Measurements from ENCODE around the gene KCND3.

The KCND3 gene

DNA sequence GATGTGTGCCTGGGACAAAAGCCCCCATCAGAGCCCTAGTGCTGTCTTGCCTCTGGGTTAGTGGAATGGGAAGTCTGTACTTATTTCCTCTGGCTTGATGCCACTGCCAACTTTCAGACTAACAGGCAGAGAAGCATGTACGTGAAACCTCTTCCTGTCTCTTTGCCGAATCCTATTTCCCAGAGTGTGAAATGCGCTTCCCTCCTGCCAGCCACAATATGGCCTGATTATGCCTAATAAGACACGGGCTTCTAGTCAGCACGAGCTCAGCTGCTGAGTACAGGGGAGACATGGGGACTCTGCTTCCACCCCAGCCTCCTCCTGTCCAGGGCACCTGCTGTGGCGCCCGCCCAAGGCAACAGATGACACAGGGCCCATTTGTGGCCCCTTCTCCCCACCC lies 111.4 kb downstream of the KCND3 start:
- no peak for DNase-seq

DNA sequence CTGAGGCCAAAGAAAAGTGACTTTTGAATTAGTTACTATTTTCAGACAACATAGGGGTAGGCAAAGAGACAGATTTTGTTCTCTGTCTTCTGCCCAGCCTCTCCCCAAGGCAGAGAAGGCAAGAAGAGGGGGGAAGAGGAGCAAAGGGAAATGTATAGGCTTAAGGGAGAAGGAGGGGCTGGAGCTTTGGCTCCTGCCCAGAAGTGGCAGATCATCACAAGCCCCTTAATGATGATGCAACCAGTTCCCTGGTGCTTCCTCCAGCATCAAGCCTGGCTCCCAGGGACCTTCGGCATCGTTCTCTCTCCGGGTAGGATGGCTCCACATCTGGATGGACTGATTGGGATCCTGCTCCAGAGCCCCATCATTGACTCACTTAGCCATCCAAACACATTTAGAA lies 112.8 kb downstream of the KCND3 start:
- DNase-seq, result no peak

DNA sequence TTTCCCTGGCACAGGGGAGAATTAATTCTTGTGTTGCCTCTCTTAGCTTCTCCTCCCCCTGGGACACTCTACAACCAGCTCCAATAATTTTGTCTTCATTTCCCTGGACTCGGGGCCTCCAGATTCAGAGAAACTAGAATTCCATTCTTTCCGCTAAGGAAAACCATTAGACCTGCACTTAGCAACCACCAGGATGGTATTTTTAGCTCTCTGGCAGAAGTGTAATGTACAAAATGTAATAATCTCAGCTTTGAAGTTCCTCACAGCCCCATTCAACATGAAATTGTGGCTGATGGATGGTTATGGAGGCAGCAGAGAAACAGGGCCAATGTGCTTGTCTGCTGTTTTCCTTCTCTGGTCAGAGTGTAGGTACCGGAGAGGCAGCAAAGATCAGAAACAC lies 113.8 kb downstream of the KCND3 start:
- no peak for DNase-seq

DNA sequence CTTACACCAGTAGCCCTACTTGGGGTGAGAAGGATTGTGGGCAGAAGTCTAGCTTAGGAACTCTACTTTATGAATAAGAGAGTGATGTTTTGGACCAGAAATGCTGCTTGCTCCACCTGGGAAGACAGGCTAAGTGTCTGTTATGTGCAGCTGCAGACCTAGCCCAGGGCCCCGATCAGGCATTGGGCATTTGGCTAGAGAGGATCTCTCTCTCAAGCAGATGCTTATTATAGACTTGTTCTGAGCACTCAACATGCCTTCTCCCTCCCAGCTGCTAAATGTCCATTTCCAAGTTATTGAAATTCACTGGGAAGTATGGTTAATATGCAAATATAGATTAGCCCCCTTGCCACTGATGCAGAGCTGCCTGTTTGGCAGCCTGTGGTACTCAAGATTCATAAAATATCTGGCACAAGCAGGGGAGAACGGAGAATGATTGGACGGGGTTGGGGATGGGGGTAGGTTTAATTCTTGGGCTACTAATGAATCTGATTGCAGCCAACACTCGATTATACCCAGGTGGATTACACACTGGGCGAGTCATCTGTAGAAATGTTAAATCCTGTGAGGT lies 115.9 kb downstream of the KCND3 start:
- no peak for DNase-seq

DNA sequence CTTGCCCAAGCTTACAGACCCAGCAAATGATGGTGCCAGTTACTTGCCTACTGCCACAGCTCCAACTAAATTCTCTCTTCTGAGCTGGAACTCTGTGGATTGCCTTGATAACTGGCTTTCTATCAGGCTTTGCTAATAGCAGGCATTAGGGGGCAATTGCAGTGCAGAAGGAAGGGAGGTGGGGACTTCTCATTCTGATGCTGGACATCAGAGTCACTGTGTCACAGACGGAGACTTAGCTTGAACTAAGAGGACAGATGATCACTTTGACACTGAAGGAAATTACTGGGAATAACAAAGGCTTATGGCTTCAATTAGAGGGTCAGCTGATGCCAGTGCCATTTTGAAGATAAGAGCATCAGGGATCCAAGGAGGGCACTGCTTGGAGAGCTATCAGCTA lies 119.3 kb downstream of the KCND3 start:
- DNase-seq, result no peak

DNA sequence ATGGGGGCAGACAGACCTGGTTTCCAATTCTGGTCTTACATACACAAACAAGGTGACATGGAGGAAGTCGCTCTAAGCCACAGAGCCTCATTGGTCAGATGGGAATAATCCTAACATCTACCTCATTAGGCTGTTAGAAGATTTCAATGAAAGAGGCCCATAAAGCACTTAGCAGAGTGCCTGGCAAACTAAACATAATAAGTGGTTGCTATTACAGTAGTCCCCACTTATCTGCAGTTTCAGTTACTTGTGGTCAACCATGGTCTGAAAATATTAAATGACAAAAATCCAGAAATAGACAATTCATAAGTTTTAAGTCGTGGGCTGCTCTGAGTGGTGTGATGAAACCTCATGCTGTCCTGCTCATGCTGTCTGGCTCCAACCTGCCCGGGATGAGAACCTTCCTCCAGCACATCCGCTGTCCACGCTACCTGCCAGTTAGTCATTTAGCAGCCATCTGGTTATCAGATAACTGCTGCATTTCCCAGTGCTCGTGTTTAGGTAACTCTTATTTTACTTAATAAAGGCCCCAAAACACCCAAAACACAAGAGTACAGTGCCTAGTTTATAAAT lies 121.5 kb downstream of the KCND3 start:
- DNase-seq, result no peak

DNA sequence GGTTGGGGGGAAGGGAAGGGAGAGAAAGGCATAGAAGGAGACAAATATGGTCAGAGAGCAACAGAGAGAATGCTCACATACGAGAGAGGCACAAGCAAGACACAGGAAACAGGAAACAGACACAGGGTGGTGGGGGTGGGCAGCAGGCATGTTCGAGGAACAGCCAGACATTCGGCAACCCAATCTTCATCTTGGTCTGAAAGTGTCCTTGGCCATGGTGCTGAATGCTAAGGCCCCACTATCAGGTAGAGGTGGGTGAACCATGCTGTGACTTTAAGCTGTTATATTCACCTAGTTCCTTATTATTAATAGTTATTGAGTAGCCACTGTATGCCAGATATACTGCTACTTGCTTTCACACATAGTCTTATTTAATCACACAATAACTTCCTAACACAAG lies 124.6 kb downstream of the KCND3 start:
- no peak for DNase-seq

DNA sequence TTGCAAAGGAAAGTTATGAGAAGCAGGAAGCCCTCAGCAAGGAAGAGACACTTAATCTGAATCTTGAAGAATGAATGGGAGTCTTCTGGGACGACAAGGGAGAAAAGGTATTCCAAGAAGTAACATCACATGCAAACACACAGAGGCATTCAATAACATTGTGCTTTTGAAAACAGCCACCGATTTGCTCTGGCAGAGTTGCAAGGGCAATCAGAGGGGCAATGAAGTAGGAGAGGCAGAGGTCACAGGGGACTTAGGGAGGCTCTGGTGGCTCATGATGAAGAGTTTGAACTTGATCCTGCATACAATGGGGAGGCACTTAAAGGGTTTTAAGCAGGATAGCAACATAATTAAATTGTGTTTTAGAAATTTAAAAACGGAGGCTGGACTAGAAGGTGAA lies 126.1 kb downstream of the KCND3 start:
- no peak for DNase-seq

DNA sequence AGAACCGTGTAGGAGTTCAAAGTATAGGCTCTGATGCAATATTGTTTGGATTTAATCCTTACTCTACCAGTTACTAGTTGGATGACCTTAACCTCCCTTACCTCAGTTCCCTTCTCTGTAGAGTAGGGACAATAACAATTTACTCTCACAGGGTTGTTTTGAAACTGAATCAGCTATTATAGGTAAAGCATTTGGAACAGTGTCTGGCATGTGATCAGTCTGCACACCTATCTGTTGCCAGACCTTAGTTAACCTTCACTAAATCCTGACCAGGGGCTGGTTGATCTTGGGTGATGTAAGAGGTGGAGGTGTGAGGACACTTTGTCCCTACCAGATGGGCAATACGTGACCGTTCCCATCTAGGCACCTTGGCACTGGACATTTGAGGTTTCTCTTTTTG lies 126.9 kb downstream of the KCND3 start:
- DNase-seq, result no peak

DNA sequence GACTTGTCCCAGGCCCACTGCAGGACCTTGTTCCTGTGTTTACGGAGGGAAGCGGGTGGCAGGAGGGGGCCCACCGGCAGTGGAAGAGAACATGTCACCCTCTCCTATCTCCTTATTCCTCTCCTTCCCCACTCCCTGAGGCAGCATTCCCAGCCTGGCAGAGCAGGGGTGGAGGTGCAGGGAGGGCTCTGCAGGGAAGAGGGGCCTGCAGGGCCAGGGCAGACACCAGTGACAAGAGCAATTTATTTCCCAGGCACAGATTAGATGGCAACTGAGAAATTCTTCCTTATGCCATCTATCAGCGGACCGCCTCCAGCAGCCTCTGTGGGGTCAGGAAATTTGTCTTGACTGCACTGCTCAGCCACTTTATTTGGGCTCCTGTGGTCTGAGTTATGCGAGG lies 127.9 kb downstream of the KCND3 start:
- no peak for DNase-seq

DNA sequence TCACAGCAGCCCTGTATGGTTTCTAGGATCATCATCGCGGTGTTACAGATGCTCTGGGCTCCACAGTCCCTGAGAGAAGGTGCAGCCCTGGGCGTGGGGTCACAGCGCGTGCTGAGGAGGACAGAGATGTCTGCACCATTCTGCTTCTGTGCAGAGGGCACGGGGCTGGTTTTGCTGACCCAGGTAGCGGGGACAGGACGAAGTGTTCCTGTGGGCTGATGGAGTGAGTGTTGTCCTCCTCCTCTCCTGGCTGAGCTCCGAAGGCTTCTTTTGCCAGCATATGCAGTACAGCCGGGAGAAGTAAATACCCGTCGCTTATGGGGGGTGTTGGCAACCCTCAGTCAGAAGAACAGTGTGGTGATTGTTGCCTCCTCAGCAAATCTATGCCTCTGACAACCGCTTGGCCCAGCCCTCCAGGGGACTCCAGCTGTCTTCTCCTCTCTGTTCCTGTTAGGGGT lies 132.2 kb downstream of the KCND3 start:
- DNase-seq, result no peak

DNA sequence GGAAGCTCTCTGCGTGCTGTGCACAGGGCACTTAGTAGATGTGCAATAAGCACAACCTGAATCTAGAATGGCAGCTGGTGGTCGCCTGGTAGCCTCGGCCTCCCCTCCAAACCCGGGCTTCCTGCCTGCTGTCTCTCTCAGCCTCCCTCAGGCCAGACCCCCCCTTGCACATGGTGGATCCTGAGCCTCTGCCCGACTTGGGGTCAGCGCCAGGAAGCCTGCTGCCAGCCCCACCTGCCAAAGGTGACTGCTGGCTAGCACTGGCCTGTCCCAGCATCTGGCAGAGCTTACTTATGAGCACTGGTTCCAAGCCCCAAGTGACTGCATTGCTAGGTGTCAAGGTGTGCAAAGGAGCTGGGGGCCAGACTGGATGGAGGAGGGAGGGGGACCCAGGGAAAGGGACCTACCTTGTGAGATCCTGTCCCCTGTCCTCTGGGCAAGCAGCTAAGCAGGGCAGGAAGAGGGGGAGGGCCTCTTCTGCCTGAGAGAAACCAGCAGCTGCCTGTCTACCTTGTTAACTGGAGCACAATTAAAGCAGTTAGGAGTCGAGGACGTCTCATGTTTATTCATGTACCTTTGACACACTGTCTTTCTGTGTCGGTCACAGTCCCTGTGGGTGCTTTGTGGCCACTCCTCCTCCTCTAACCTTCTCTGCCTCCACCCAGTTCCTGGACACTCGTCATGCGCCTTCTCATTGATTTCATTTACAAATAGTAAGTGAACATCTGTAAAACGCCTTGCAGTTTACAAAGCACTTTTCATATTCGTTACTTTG lies 132.9 kb downstream of the KCND3 start:
- no peak for DNase-seq

DNA sequence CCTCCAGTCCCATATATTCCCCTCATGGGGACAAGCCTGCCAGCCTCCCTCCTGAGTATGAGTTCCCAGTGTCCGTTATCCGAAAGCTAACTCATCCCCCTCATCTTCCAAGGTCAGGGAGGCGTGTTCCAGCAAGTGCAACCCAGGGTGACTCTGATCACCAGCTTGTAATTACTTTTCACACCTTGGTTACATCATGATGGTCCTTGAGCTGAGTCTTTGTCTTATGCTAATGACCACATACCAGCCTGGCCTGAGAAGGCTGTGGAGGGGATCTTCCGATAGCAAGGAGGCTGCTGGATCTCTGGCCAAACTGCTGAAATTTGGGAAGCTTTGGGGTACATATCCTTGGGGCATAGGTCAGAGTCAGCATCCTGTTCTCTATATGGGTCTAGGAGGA lies 134.2 kb downstream of the KCND3 start:
- DNase-seq, result no peak

DNA sequence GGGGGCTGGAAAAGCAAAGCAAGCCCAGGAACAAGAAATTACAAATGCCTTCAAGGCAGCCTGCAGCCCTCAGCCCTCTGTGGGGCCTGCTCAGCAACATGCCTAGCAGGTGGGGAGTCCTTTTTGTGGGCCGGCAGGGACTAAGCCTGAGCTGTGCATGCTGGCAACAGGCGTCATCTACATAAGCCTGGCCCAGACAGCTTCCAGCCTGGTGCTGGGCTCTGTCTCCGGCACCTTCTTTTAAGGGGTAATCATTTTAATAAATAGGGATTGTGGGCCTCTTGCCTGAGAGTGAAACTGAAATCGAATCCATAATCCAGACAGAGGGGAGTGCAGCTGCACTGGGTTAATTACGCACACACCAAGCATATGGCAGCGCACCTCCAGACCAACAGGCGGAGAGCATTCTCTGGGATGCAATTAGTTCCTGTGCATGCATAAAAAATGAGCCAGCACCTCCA lies 137.2 kb downstream of the KCND3 start:
- no peak for DNase-seq

DNA sequence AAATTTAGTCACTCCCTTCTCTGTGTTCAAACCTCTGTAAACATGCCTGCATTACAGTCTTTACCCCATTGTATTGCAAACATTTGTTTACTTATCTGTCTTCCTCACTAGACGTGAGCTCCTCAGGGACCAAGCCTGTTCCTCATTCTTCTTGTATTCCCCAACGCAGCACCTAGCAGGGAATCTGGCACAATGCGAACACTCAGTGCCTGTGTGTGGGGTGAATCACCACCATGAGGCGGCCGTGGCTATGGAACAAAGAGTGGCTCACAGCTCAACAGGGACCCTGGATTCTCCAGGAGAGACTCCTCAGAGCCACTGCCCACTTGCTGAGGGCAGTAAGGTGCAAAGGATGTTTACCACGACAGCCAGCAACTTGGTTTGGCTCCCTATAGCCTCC lies 137.9 kb downstream of the KCND3 start:
- DNase-seq, result no peak

DNA sequence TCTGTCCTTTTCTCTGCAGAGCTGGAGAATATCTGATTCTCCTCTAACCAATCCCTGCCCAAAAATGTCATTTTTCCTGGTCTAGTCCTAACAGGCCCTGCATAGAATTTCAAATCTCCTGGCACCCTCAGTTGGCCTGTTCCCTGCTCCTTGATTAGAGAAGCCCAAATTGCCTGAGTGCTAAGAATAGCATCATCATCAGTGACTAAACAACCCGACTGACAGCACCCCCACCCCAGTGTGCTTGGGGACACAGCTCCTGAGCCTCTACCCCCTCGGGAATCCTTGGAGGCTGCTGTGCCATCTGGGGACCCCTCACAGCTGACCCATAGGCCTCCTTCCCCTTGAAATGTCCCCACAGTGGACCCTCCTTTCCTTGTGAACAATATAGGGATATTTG lies 139.4 kb downstream of the KCND3 start:
- no peak for DNase-seq

DNA sequence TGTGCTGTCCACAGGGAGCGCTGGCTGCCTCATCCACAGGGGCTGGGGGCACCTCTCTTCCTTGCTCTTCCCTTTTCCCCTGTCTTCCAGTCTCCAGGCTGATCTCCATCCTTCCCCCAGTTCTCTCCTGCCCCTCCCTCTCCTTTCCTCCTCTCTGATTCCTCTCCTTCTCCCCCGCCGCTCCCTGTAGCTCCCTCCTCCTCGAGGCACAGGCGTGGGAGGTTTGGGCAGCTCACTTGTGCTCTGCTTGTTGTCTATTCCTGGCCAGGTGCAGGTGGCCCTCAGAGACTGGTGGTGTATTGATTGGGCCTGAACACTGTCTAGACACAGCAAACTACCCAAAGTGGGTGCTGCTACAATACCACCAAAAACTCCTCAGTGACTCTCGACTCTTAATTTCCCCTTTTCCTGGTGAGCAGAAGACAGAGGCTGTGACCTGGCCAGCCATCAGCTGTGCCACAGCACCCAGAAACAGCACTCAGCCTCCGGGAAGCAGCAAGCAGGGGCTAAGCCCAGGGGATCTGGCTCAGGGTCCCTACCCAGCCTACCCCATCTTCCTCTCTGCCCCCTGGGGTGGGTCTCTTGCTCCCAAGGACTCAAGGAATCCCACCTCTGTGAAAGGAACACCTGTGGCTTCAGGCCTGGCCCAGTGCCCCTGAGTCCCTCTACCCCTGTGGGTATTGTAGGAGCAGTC lies 140.5 kb downstream of the KCND3 start:
- no peak for DNase-seq

DNA sequence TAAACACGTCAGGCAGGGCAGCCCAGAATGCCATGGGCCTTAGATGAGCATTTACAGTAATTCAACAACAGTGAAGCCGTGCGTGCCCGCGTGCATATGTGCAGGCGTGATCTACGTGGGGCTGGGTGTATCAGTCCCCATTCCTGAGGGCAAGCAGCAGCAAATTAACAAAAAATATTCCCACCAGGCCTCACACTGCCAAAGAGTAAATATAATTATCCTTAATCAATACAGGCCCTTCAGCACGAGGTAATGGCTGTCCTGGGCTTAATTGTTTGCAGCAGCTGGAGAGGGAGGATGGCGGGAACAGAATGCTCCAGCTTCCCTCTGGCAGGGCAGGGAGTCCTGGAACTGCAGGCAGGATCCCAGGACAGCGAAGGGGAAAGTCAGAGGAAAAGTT lies 142.0 kb downstream of the KCND3 start:
- DNase-seq, result no peak

DNA sequence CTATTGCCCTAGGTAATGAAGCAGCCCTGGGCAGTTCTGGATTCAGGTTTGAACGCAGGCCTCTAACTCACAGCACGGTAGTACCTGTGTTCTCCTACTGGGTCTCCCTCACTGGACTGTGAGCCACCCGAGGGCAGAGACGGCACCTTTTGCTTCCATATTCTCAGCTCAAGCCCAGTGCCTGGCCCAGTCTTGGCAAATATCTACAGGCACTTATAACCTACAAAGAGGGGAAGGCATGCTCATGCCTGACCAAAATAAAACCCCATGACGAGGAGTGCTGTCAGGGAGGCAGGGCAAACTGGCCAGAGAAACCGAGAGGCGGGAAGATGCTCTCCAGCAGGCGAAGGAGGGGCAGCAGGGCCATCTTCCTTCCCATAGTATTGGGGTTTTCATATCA lies 142.6 kb downstream of the KCND3 start:
- DNase-seq, result no peak

DNA sequence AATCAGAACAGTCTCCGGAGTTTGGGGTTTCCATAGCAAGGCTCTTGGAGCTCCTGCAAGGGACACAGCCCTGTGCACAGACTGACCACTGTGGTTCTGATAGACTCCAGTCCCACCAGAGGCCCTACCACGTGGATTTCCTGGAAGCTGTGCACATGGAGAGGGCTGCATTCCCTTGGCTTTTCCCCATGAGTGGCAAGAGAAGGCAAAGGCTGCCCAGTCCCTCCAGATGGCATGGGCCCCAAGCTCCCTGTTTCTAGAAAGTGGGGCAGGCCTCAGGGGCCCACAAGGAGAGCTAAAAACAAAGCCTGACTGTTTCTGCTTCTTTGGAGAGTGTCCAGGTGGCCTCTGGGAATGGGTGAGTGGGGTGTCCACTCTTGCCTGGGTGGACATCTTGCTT lies 146.3 kb downstream of the KCND3 start:
- no peak for DNase-seq

DNA sequence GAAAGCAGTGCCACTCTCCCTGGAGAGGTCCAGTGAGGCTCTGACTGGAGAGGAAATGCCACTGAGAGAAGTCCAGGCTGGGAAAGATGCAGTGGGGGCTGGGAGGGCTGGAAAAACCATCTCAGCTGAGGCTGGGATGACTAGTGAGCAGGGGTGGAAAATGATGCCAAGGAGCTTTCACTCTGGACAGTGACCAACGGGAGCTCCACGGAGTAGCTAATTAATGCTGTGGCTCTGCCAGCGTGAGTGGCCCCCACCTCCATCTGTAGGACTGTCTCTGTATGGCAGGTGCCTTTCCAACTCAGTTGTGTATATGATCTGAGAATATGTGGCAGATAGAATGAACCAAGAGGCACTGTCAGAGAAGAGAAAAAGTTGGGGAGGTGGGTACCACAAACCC lies 147.1 kb downstream of the KCND3 start:
- DNase-seq, result no peak

DNA sequence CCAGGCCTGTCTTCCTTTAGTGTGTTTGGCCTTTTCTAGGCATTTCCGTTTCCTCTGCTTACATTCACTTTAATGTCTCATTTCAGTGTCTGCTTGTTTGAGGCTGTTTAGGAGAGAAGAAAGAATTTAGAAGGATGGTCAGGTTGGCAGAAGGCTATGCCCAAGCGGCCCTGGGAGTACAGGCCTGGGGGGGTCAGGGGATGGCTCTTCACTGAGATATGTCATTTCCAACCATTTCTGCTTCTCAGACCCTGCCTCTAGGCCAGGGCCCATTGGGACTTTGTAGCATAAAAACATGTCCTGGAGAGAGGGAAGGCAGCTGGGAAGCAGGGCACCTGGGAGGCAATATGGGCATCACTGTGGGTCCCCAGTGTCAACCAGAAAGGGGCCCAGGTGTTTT lies 147.7 kb downstream of the KCND3 start:
- no peak for DNase-seq

DNA sequence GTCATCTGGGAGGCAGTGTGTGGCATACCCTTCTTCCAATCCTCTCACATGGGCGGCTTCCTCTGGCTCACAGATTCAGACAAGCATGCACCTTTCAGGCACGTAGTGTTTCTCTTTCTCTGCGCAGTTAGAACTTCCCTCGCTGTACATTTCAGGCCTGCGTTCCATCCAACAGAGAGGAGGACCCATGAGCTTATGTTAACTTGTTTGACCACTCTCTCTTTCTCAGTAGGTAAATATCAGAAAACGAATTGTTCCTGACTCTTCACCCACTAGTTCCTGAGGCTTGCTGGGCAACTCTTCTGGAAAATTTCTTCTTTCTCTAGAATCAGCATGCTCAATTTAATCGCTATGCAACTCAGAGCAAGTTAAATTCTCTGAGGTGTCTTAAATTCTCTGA lies 148.3 kb downstream of the KCND3 start:
- DNase-seq, result no peak

DNA sequence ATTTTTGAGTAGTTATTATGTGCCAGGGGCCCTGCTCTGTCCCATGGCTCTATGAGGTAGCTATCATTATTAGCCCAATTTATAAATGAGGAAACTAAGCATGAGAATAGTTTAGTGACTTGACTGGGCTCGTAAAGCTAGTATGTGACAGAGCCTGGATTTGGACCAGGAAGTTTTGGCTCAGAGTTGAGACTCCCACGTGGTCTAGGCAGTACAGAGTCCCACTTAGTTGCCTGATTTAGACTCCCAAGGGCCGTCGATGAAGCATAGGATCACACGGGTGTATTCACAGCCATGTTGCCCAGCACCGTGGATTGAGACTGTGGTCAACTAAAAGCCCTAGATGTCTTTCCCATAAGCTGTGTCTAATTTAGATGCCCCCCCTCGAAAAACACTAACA lies 152.1 kb downstream of the KCND3 start:
- no peak for DNase-seq
